Measurements from ENCODE around the gene EHD1.

Gene EHD1

GRCh38 chr11:64916775-64917662 is 38.6 kb upstream of the EHD1 start, which contains the start of gene ATG2A:
Gene ATG2A (minus strand): TSS chr11:64917209. CDS start chr11:64917135, 74 bp downstream.
- Mint-ChIP-seq H3K4me3 (peak within 1 kb of the TSS; percentile 90 to 92 (median 91)), H3K36me3 (ENCODE audit: low read depth) (peaks cover 8% of the 10 kb centered on the region), H3K27ac (peak within 1 kb of the TSS; percentile 98 to 99 (median 99)), H3K4me1 (peaks cover 15% of the 10 kb centered on the region), H3K9me3 (no peaks in the 10 kb centered on the region), H3K27me3 (ENCODE audit: low read depth) (no peaks in the 10 kb centered on the region)
- no peak for TF ChIP-seq CTCF (IDR thresholded peaks at IDR 0.05; ENCODE audit: unreplicated experiment in 3 of 3)

DNA sequence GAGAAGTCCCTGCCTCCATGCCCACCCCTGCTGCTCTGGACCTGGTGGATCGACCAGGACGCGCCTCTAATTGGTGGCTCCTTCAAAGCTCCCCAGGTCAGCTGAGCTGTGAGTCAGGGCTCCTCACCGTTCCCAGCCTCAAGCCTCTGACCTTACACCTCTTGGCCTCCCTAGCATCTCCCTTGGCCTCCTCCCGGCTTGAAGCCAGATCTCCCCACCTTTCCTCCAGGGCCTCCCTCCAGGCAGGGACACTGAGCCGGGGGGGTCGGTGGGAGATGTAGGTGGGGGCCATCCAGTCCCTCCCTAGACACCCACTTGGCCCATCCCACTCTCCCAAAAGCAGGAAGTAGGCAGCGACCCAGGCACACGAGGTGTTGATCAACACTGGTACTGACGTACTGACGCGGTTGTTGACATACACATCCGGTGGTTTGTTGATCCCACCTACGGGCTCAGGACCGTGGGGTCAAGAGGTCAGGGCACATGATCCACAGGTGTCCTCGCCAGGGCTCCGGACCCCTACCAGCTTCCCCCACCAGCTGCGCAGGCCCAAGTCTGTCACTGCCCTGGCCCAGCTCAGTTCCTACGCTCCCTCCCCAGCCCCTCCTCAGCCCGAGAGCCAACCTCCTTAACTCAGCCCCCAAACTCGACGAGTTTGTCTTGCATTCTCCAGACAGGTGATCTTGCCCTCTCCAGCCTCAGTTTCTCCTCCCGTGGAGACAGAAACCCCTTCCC is 37.8 kb upstream of the EHD1 start:
- H3K27ac Mint-ChIP-seq: peak overlapping the region; percentile 98 to 99 (median 99)
- no peaks in the 10 kb centered on the region for H3K9me3 Mint-ChIP-seq
- peak overlapping the region; percentile 90 to 92 (median 91) for H3K4me3 Mint-ChIP-seq
- H3K36me3 Mint-ChIP-seq (ENCODE audit: low read depth): peaks cover 15% of the 10 kb centered on the region
- H3K27me3 Mint-ChIP-seq (ENCODE audit: low read depth): no peaks in the 10 kb centered on the region
- no peak for TF ChIP-seq CTCF (IDR thresholded peaks at IDR 0.05; ENCODE audit: unreplicated experiment in 3 of 3)
- peaks cover 15% of the 10 kb centered on the region for H3K4me1 Mint-ChIP-seq

GRCh38 chr11:64915376-64915887 is 37.0 kb upstream of the EHD1 start:
- H3K4me1 Mint-ChIP-seq: peaks cover 15% of the 10 kb centered on the region
- no peak for TF ChIP-seq CTCF (IDR thresholded peaks at IDR 0.05; ENCODE audit: unreplicated experiment in 3 of 3)
- H3K27ac Mint-ChIP-seq: no peak overlapping the region
- peak overlapping the region; percentile 90 to 92 (median 91) for H3K4me3 Mint-ChIP-seq
- H3K36me3 Mint-ChIP-seq (ENCODE audit: low read depth): peaks cover 18% of the 10 kb centered on the region
- H3K27me3 Mint-ChIP-seq (ENCODE audit: low read depth): no peaks in the 10 kb centered on the region
- no peaks in the 10 kb centered on the region for H3K9me3 Mint-ChIP-seq

- peaks cover 18% of the 10 kb centered on the region for H3K36me3 Mint-ChIP-seq (ENCODE audit: low read depth)
- H3K9me3 Mint-ChIP-seq: no peaks in the 10 kb centered on the region
- H3K27me3 Mint-ChIP-seq (ENCODE audit: low read depth): no peaks in the 10 kb centered on the region
- no peak for TF ChIP-seq CTCF (IDR thresholded peaks at IDR 0.05; ENCODE audit: unreplicated experiment in 3 of 3)
- H3K27ac Mint-ChIP-seq: no peak overlapping the region
- H3K4me3 Mint-ChIP-seq: peak overlapping the region; percentile 59 to 79 (median 67)
- peaks cover 9% of the 10 kb centered on the region for H3K4me1 Mint-ChIP-seq
Observed at GRCh38 chr11:64914123-64914522, 35.7 kb upstream of the EHD1 start.

- H3K4me3 Mint-ChIP-seq: peak overlapping the region in 2 of 3 experiments; percentile 46 to 64
- no peak overlapping the region for H3K27ac Mint-ChIP-seq
- H3K36me3 Mint-ChIP-seq (ENCODE audit: low read depth): peaks cover 21% of the 10 kb centered on the region
- H3K27me3 Mint-ChIP-seq (ENCODE audit: low read depth): no peaks in the 10 kb centered on the region
- H3K9me3 Mint-ChIP-seq: no peaks in the 10 kb centered on the region
- peaks cover 9% of the 10 kb centered on the region for H3K4me1 Mint-ChIP-seq
- no peak for TF ChIP-seq CTCF (IDR thresholded peaks at IDR 0.05; ENCODE audit: unreplicated experiment in 3 of 3)
Observed at GRCh38 chr11:64913171-64913727, 34.8 kb upstream of the EHD1 start.
